Measurements from ENCODE around the gene ZNF710. TPM values are rescaled to one million over a fixed set of nuclear protein-coding genes. Genes with fewer than 3 reads are reported as not detected.
A peak's percentile ranks its signal among the peaks of the same experiment; 100 is the strongest.

The ZNF710 gene
- total and polyA plus RNA-seq, 2 donors (not counting 3 experiments of a cell fraction or from before 2014, with no cell fraction given): 8.9 to 32.4 TPM

- DNase-seq (ENCODE audit: low read depth, low spot score) (peak; percentile 71), FAIRE-seq (peak; percentile 92)
- dilution Hi-C loops (cut with MboI; ENCODE audit: extremely low pct_ligation_motif_present, low sequenced_read_pairs): no loop called here
- Histone ChIP-seq H3K4me2 (ENCODE audit: insufficient read depth, low read length) (peak overlapping the region; percentile 60), H3K9ac (replicated peaks; ENCODE audit: extremely low read depth, insufficient read depth, low read length) (peak overlapping the region; percentile 57), H3K9me3 (replicated peaks; ENCODE audit: control insufficient read depth, insufficient read depth, low read length) (no peaks in the 10 kb centered on the region), H3K27ac (ENCODE audit: insufficient read depth, low read depth, low read length) (peak overlapping the region; percentile 79), H3K27me3 (ENCODE audit: control insufficient read depth in 2 of 2, insufficient read depth in 2 of 2, low read length in 2 of 2) (no peaks in the 10 kb centered on the region), H3K4me1 (ENCODE audit: control insufficient read depth, extremely low read depth, insufficient read depth, low read length) (peaks cover 28% of the 10 kb centered on the region), H3K36me3 (ENCODE audit: control insufficient read depth in 2 of 2, extremely low read depth in 1 of 2, insufficient read depth in 2 of 2, low read length in 2 of 2) (peaks cover 0 to 8% of the 10 kb centered on the region in 2 experiments), H3K9me1 (replicated peaks; ENCODE audit: control insufficient read depth, extremely low read depth, insufficient read depth, low read length) (no peaks in the 10 kb centered on the region), H4K20me1 (replicated peaks; ENCODE audit: control insufficient read depth, extremely low read depth, insufficient read depth, low read length) (no peaks in the 10 kb centered on the region), H2AFZ (ENCODE audit: low read depth, low read length) (peak overlapping the region; percentile 61), H3K79me2 (ENCODE audit: control insufficient read depth, insufficient read depth, low read length) (peaks cover 7% of the 10 kb centered on the region), H3K4me3 (replicated peaks in 1 of 3; ENCODE audit: insufficient read depth in 1 of 3, low read depth in 1 of 3, low read length in 3 of 3) (peak overlapping the region in 1 of 3 experiments; percentile 2)
- no TSS peak for BruUV-seq (replicated peaks)
- POLR2A ChIA-PET: no interaction called here
- CTCF ChIA-PET: interaction anchor here (0.6 to 1.7 kb wide), 8 partner anchors 11 to 171 kb away, joined by 3 to 5 read pairs (median 4); partner anchors contain the start of genes AP3S2 and ARPIN
- TF ChIP-seq POLR2A (IDR thresholded peaks at IDR 0.05; ENCODE audit: low read depth, low read length) (no peak), FOS (IDR thresholded peaks at IDR 0.05; ENCODE audit: borderline replicate concordance, insufficient read depth, low read length) (no peak), EZH2 (IDR thresholded peaks at IDR 0.05; ENCODE audit: borderline replicate concordance, low read depth, low read length, severe bottlenecking) (no peak), CTCF (IDR thresholded peaks at IDR 0.05; ENCODE audit: extremely low read depth in 1 of 2, insufficient read depth in 1 of 2, low read depth in 1 of 2, low read length in 2 of 2) (no peak), MAX (IDR thresholded peaks at IDR 0.05; ENCODE audit: insufficient read depth, insufficient read length) (no peak), POLR2AphosphoS5 (IDR thresholded peaks at IDR 0.05; ENCODE audit: insufficient read depth, low read depth, low read length) (no peak), JUN (IDR thresholded peaks at IDR 0.05; ENCODE audit: borderline replicate concordance, insufficient read depth, insufficient read length, low read depth) (no peak), MYC (IDR thresholded peaks at IDR 0.05; ENCODE audit: low read depth, low read length) (no peak), GATA2 (IDR thresholded peaks at IDR 0.05; ENCODE audit: insufficient read depth, insufficient read length, low read depth, low read length) (no peak)
- intact Hi-C loops (cut with micrococcal nuclease): loop anchor here (1.0 kb wide), 2 partner anchors 31 to 45 kb away; no protein-coding TSS in a partner anchor
Observed at GRCh38 chr15:90064911-90065681, 64.0 kb downstream of the ZNF710 start.
